ENCODE results near the gene ANKRD17.
"Not testable (repeated sequence)": the region's sequence is repeated elsewhere in the genome, so short reads cannot be mapped to it uniquely, and the experiment has no call there.

Gene ANKRD17

DNA sequence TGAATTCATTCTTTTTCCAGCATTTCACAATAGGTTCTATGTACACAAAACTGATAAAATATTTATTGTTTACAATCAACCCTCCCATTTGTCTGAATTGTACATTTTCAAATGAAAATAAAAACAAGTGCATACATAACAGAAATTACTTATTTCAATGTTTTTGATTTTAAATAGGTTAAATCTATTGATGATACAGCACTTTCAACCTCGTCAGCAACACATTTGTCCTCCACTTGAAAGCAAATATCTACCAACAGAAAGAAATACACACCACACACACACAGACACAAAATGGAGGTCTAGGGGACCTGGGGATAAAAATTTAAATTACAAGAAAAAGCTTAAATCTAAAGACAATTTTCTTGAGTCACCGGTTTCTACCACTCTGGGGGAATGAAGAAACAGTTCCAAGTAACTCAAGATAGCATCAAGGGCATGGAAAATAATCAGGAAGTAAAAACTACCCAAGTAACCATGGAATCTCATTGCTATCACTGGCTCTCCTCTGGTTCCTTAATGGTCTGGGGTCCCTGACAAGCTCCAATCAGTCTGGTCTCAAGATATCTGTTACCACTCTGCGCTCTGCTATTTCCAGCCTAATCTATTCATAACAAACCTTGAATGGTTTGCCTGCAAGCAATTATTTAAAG, 27.6 kb downstream of the ANKRD17 start:
- Histone ChIP-seq H3K9ac (ENCODE audit: low read depth, low read length, poor library complexity, severe bottlenecking) (no peak overlapping the region), H2AFZ (ENCODE audit: low read length) (no peak overlapping the region), H3K9me3 (ENCODE audit: insufficient read depth, low read depth, low read length) (no peaks in the 10 kb centered on the region), H3K27me3 (ENCODE audit: insufficient read depth, low read length, poor library complexity, severe bottlenecking) (no peaks in the 10 kb centered on the region), H3K9me2 (replicated peaks; ENCODE audit: low read depth, low read length) (no peaks in the 10 kb centered on the region), H3K36me3 (ENCODE audit: insufficient read depth, low read length) (peaks cover 44% of the 10 kb centered on the region), H3K4me3 (ENCODE audit: low read length, poor library complexity, severe bottlenecking) (no peak overlapping the region), H3K79me2 (ENCODE audit: insufficient read depth, low read length) (peaks cover 65% of the 10 kb centered on the region), H3K4me1 (ENCODE audit: insufficient read depth, low read length, poor library complexity, severe bottlenecking) (no peaks in the 10 kb centered on the region), H3K4me2 (ENCODE audit: low read depth, low read length, poor library complexity, severe bottlenecking) (no peak overlapping the region), H4K20me1 (ENCODE audit: insufficient read depth, low read length, poor library complexity, severe bottlenecking) (peaks cover 27% of the 10 kb centered on the region), H3F3A (ENCODE audit: low read depth) (no peaks in the 10 kb centered on the region)
- TF ChIP-seq CTCF (conservative IDR thresholded peaks at IDR 0.05; ENCODE audit: low read length) = no peak
- no peak for TF ChIP-seq EZH2phosphoT487 (IDR thresholded peaks at IDR 0.05; ENCODE audit: borderline replicate concordance)

DNA sequence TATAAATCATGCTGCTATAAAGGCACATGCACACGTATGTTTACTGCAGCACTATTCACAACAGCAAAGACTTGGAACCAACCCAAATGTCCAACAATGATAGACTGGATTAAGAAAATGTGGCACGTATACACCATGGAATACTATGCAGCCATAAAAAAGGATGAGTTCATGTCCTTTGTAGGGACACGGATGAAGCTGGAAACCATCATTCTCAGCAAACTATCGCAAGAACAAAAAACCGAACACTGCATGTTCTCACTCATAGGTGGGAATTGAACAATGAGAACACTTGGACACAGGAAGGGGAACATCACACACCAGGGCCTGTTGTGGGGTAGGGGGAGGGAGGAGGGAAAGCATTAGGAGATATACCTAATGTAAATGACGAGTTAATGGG, 29.8 kb downstream of the ANKRD17 start:
- peaks cover 58% of the 10 kb centered on the region; the same call in 1 of the 2 replicates for H3K79me2 ChIP-seq (ENCODE audit: insufficient read depth, low read length)

DNA sequence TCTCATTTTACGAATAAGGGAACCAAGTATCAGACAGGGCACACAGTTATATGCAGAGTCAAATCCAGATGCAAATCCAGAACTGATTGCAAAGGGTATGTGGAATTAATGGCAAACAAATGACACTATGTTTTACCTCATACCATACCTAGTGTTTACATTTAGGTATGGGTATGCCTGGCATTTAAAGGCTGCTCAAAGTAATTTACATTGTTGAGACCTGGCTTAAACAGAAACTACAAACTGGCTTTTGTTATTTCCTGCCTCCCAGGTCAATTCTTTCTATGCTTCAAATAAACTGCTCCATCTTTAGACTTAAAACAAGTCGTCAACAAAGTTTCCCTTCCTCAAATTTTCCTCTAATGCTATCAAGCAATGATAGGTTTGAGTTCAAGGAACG, 33.7 kb downstream of the ANKRD17 start:
- TF ChIP-seq CTCF (conservative IDR thresholded peaks at IDR 0.05; ENCODE audit: low read length) (no peak), EZH2phosphoT487 (IDR thresholded peaks at IDR 0.05; ENCODE audit: borderline replicate concordance) (no peak)
- H3F3A ChIP-seq (ENCODE audit: low read depth) = no peaks in the 10 kb centered on the region
- H3K9me2 ChIP-seq (replicated peaks; ENCODE audit: low read depth, low read length) = no peaks in the 10 kb centered on the region
- no peak overlapping the region for H3K4me3 ChIP-seq (ENCODE audit: low read length, poor library complexity, severe bottlenecking)
- H3K9me3 ChIP-seq (ENCODE audit: insufficient read depth, low read depth, low read length) = no peaks in the 10 kb centered on the region
- no peak overlapping the region for H3K9ac ChIP-seq (ENCODE audit: low read depth, low read length, poor library complexity, severe bottlenecking)
- peaks cover 60% of the 10 kb centered on the region for H3K79me2 ChIP-seq (ENCODE audit: insufficient read depth, low read length)
- no peak overlapping the region for H3K4me2 ChIP-seq (ENCODE audit: low read depth, low read length, poor library complexity, severe bottlenecking)
- H4K20me1 ChIP-seq (ENCODE audit: insufficient read depth, low read length, poor library complexity, severe bottlenecking) = peaks cover 42% of the 10 kb centered on the region
- no peaks in the 10 kb centered on the region for H3K27me3 ChIP-seq (ENCODE audit: insufficient read depth, low read length, poor library complexity, severe bottlenecking)
- H2AFZ ChIP-seq (ENCODE audit: low read length) = no peak overlapping the region
- H3K4me1 ChIP-seq (ENCODE audit: insufficient read depth, low read length, poor library complexity, severe bottlenecking) = peaks cover 13% of the 10 kb centered on the region
- H3K36me3 ChIP-seq (ENCODE audit: insufficient read depth, low read length) = no peaks in the 10 kb centered on the region

More for the DNA sequence above, 29.8 kb downstream of the ANKRD17 start:
- not testable (repeated sequence) for H3F3A ChIP-seq (ENCODE audit: low read depth); H3K27me3 ChIP-seq (ENCODE audit: insufficient read depth, low read length, poor library complexity, severe bottlenecking); H3K4me2 ChIP-seq (ENCODE audit: low read depth, low read length, poor library complexity, severe bottlenecking); H3K9me3 ChIP-seq (ENCODE audit: insufficient read depth, low read depth, low read length); H3K9me2 ChIP-seq (replicated peaks; ENCODE audit: low read depth, low read length); H3K4me1 ChIP-seq (ENCODE audit: insufficient read depth, low read length, poor library complexity, severe bottlenecking); H3K9ac ChIP-seq (ENCODE audit: low read depth, low read length, poor library complexity, severe bottlenecking); H3K4me3 ChIP-seq (ENCODE audit: low read length, poor library complexity, severe bottlenecking); H2AFZ ChIP-seq (ENCODE audit: low read length)
- Histone ChIP-seq H3K36me3 (ENCODE audit: insufficient read depth, low read length) (peaks cover 27% of the 10 kb centered on the region), H4K20me1 (ENCODE audit: insufficient read depth, low read length, poor library complexity, severe bottlenecking) (peaks cover 31% of the 10 kb centered on the region)

GRCh38 chr4:73223258-73223650, 35.3 kb downstream of the ANKRD17 start:
- no peak overlapping the region for H2AFZ ChIP-seq (ENCODE audit: low read length)
- peak overlapping the region; percentile 73 for H3K4me2 ChIP-seq (ENCODE audit: low read depth, low read length, poor library complexity, severe bottlenecking)
- H3K9me3 ChIP-seq (ENCODE audit: insufficient read depth, low read depth, low read length) = no peaks in the 10 kb centered on the region
- H3K4me3 ChIP-seq (ENCODE audit: low read length, poor library complexity, severe bottlenecking) = peak overlapping the region; percentile 84
- TF ChIP-seq CTCF (conservative IDR thresholded peaks at IDR 0.05; ENCODE audit: low read length) = no peak
- TF ChIP-seq EZH2phosphoT487 (IDR thresholded peaks at IDR 0.05; ENCODE audit: borderline replicate concordance) = no peak
- peaks cover 68% of the 10 kb centered on the region for H3K79me2 ChIP-seq (ENCODE audit: insufficient read depth, low read length)
- H3F3A ChIP-seq (ENCODE audit: low read depth) = no peaks in the 10 kb centered on the region
- no peaks in the 10 kb centered on the region for H3K9me2 ChIP-seq (replicated peaks; ENCODE audit: low read depth, low read length)
- H3K27me3 ChIP-seq (ENCODE audit: insufficient read depth, low read length, poor library complexity, severe bottlenecking) = no peaks in the 10 kb centered on the region
- peaks cover 13% of the 10 kb centered on the region for H3K4me1 ChIP-seq (ENCODE audit: insufficient read depth, low read length, poor library complexity, severe bottlenecking)
- H4K20me1 ChIP-seq (ENCODE audit: insufficient read depth, low read length, poor library complexity, severe bottlenecking) = peaks cover 48% of the 10 kb centered on the region
- H3K9ac ChIP-seq (ENCODE audit: low read depth, low read length, poor library complexity, severe bottlenecking) = peak overlapping the region; percentile 30
- 0 out of 2 replicates have a peak, but pooled peaks cover 3% of the 10 kb centered on the region for H3K36me3 ChIP-seq (ENCODE audit: insufficient read depth, low read length)
